Motor neuron (in vitro differentiated cells): ENCODE measurements around the gene TSHZ2. TPM values are rescaled to one million over a fixed set of nuclear protein-coding genes. Genes with fewer than 3 reads are reported as not detected.
A peak's percentile ranks its signal among the peaks of the same experiment; 100 is the strongest.
"Not testable (repeated sequence)": the region's sequence is repeated elsewhere in the genome, so short reads cannot be mapped to it uniquely, and the experiment has no call there.

Source experiments
- ATAC-seq, 8 experiments: fragments of 200-7000 bp; cut with Tn5 transposase; replicated peaks in 6 of 8; 2 replicates each; pipeline ENCODE4 v1.8.0; 2021; ENCODE audit warnings: mild to moderate bottlenecking in 8 of 8, moderate library complexity in 8 of 8
- H3K27ac ChIP-seq, 2 donors: fragments of 250-450 bp; sonication (Bioruptor Pico); 2 replicates each; pipeline ENCODE4 v1.9.0; 2021; ENCODE audit warnings: antibody characterized with exemption in 2 of 2, mild to moderate bottlenecking in 2 of 2, moderate library complexity in 1 of 2
- H3K4me1 ChIP-seq, 2 donors: fragments of 250-450 bp; sonication (Bioruptor Pico); replicated peaks in 1 of 2; 2 replicates each; pipeline ENCODE4 v1.6.1; 2021; ENCODE audit warnings: antibody characterized with exemption in 2 of 2, mild to moderate bottlenecking in 2 of 2, moderate library complexity in 1 of 2
- H3K4me3 ChIP-seq, 5 donors: fragments of 250-450 bp; sonication (Bioruptor Pico); 2 replicates each; pipeline ENCODE4 v1.9.0; 2021; ENCODE audit warnings: antibody characterized with exemption in 5 of 5, mild to moderate bottlenecking in 5 of 5, moderate library complexity in 4 of 5
- WGBS, 10 experiments: fragments of 450-650 bp; shearing (Covaris generic); methylation state at CpG; one replicate each; pipeline ENCODE4 v1.0.0; 2022; 5-methylcytosine and 5-hydroxymethylcytosine counted together
- in situ Hi-C, 9 experiments: fragments of 400-800 bp; cut with MboI; loops; one replicate each; pipeline ENCODE4 v1.15.0; 2021; ENCODE audit warnings: low sequenced_read_pairs in 9 of 9, low pct_unique_long_range_greater_than_20kb in 2 of 9; ENCODE audit not compliant: unreplicated experiment in 9 of 9
- total RNA-seq, 8 experiments: library from RNA; unstranded; fragments of 300-600 nt; gene quantifications; 2 replicates each; pipeline versions ENCODE4 v1.2.3 to v1.2.4, GENCODE V29; 2022

TSHZ2 gene
- total RNA-seq, 8 experiments from 2014 or later: 11.4 to 125 (median 47.7) TPM

GRCh38 chr20:53472859-53473258 is 500.7 kb downstream of the TSHZ2 start:
- WGBS, 10 experiments: no CpG with 5 or more reads among the region's 18 CpGs
- ATAC-seq, H3K4me1 ChIP-seq, H3K4me3 ChIP-seq, H3K27ac ChIP-seq, in situ Hi-C loops: not testable (repeated sequence)

GRCh38 chr20:53480913-53481312 is 508.8 kb downstream of the TSHZ2 start:
- no peak for ATAC-seq
- in situ Hi-C loops: no loop called here
- 51 to 100% (median 100%) methylated on average over 1 to 2 of the region's 2 CpGs for WGBS, 10 experiments
- Histone ChIP-seq H3K4me1 (peaks cover 0 to 1% of the 10 kb centered on the region in 2 donors), H3K27ac (no peak overlapping the region), H3K4me3 (no peak overlapping the region)

DNA sequence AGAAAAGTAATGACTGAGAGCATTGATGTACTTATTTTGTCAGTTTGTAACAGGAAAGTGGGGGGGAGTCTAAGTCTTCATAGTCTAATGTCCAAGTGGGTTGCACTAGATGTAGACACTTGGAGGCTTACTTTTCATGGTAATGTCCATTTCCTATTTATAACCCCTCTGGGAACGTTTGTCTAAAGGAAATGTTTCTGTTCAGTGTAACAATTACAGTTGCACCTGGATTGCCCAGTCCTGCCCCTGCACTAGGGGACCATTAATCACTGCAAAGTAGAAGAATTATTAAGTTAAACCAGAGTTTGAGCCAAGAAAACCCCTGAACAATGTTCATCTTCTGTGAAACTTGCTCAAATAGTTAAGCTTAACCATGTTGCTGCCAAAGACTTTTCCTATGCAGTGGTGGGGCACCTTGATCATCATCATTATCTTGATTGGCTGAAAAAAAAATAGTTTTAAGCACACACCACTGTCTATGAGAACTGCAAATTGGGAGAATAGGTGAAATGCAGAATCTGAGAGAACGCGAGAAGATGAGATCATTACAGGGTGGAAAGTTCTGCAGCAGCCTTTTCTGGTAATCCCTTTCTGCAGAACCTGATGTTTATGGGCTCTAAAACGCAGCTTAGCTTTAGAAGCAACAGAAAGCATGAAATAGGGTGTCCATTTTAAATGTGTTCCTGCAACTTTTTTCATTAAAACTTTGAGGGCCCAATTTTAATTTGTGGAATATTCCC is 515.5 kb downstream of the TSHZ2 start:
- Histone ChIP-seq H3K4me3 (no peak overlapping the region), H3K4me1 (peaks cover 7 to 43% of the 10 kb centered on the region in 2 donors), H3K27ac (no peak overlapping the region)
- ATAC-seq: peak in 1 of 8 experiments; percentile 39
- in situ Hi-C loops: no loop called here
- 50 to 100% (median 81%) methylated on average over 1 to 4 of the region's 4 CpGs; no CpG with 5 or more reads in 1 of the 10 experiments for WGBS, 10 experiments

DNA sequence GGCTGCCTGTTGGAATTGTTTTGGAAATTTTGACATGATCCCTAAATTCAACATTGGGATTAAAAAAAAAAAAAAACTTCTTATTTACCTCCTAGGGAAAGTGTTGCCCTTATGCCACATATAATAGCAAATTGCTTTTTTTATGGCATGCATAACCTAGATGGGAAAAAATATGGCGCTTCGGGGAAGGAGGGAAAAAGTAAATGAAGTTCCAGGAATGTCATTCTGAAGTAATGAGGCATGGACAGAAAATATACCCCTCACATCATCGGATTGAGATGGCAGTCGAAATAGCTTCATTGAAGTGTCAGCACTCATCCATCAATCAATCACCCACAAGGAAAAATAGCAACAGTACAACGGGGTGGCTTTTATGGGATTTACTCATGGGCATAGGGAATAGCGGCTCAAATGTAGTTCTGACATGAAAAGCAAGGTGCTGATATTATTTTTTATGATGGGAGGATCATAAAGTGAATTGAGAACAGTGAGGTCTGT is 516.7 kb downstream of the TSHZ2 start:
- 63 to 100% (median 92%) methylated on average over 2 to 6 of the region's 6 CpGs; no CpG with 5 or more reads in 1 of the 10 experiments for WGBS, 10 experiments
- no peak overlapping the region for H3K27ac ChIP-seq
- no peak overlapping the region for H3K4me3 ChIP-seq
- in situ Hi-C loops: no loop called here
- H3K4me1 ChIP-seq: peaks cover 13 to 53% of the 10 kb centered on the region in 2 donors
- no peak for ATAC-seq

DNA sequence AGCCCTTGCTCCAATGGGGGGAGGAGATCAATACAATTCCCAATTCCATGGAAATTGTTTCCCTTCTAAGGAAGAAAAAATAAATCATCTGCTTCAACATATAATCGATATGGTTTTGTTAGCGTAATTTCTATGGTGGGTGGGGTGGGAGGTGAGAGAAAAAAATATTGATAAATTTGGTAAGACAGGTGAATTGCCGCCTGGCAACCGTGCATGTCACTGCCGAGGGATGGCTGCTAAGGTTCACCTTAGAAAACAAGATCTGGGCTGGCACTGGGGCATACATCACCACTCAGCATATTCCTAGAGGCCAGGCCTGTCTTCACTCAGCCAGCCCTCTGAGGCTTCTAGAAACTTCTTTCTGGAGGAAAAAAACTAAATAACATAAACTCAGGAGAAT is 517.4 kb downstream of the TSHZ2 start:
- ATAC-seq: no peak
- WGBS, 10 experiments: 57 to 100% (median 89%) methylated on average over 1 to 5 of the region's 5 CpGs; no CpG with 5 or more reads in 1 of the 10 experiments
- peaks cover 14 to 59% of the 10 kb centered on the region in 2 donors for H3K4me1 ChIP-seq
- H3K27ac ChIP-seq: no peak overlapping the region
- no peak overlapping the region for H3K4me3 ChIP-seq
- in situ Hi-C loops: no loop called here

DNA sequence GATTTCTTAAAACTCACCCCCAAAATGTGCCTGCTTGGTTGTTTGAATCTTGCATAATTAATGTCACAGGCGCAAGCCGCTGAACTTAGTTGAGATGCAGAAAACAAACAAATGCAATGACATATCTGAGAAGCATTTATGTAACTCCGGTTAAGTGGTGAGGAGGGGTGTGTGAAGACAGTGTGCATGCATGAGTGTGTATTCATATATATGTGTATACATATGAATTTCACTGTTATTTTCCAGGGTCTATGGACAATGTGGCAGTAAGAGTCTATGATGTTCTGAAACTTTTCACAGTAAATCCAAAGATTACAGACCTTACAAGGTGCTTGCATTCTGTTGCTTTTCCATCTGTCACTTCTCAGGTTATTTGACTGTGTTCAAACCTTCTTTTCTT is 518.5 kb downstream of the TSHZ2 start:
- in situ Hi-C loops: no loop called here
- Histone ChIP-seq H3K4me3 (no peak overlapping the region), H3K4me1 (peaks cover 25 to 70% of the 10 kb centered on the region in 2 donors), H3K27ac (no peak overlapping the region)
- ATAC-seq: peak in 3 of 8 experiments; percentile 11 to 67 (median 13)
- 0 to 93% (median 33%) methylated on average over 1 to 3 of the region's 3 CpGs; no CpG with 5 or more reads in 2 of the 10 experiments for WGBS, 10 experiments

DNA sequence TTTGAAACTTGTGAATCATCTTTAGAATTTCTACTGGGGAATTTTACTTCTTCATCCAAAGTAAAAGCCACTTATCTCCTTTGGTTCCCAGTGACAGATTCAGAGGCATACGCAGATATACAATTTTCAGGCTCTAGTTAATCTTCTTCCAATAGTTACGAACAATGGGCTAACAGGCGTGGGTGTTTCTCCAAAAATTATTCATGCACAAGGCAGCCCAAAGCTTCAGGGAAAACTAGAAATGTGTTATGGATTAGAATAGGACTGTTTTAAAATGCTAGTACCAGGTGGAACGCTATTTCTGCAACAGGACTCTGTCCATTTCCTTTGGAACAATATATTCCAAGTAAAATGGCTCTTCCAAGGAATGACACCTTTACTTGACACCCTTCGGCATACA is 519.3 kb downstream of the TSHZ2 start:
- Histone ChIP-seq H3K4me1 (peaks cover 28 to 69% of the 10 kb centered on the region in 2 donors), H3K27ac (no peak overlapping the region), H3K4me3 (no peak overlapping the region)
- in situ Hi-C loops: no loop called here
- 0 to 100% (median 92%) methylated on average over 1 to 5 of the region's 5 CpGs for WGBS, 10 experiments
- ATAC-seq: peak in 3 of 8 experiments; percentile 47 to 61 (median 57)

GRCh38 chr20:53492212-53492611 is 520.1 kb downstream of the TSHZ2 start:
- no peak overlapping the region for H3K27ac ChIP-seq
- H3K4me3 ChIP-seq: no peak overlapping the region
- WGBS, 10 experiments: 78 to 100% (median 89%) methylated on average over 1 to 3 of the region's 3 CpGs; no CpG with 5 or more reads in 1 of the 10 experiments
- ATAC-seq: no peak
- H3K4me1 ChIP-seq: peaks cover 28 to 61% of the 10 kb centered on the region in 2 donors
- in situ Hi-C loops: no loop called here

DNA sequence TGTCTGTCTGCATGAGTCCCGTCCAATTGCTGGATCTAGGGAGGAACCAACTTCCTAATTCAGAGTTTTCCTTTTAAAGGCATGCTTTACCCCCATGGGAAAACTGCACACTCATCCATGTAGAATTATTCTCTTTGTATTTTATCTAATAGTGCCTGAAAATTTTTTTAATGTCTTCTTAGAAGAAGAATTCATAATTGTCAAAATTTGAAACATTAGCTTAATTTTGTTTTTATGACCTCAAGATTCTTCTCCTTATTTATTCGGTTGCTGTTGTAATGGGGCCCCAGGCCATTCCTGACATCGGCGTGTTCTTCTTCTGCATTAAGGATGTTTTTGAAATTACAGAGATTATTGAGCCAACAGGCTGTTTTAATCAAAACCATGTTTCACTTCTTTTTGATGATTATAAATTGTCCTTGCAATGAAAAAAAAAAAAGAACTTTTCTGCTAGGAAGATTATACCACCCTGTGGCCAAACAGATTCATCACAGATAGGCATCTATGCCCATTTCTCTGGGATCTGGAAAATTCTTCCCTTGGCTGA is 521.2 kb downstream of the TSHZ2 start:
- ATAC-seq: peak in 3 of 8 experiments; percentile 15 to 28 (median 19)
- WGBS, 10 experiments: 4 to 100% (median 77%) methylated on average over 2 to 4 of the region's 4 CpGs
- H3K27ac ChIP-seq: no peak overlapping the region

GRCh38 chr20:53494753-53495152 is 522.6 kb downstream of the TSHZ2 start:
- peak in 5 of 8 experiments; percentile 32 to 72 (median 48) for ATAC-seq
- no peak overlapping the region for H3K27ac ChIP-seq
- no peak overlapping the region for H3K4me3 ChIP-seq
- in situ Hi-C loops: no loop called here
- WGBS, 10 experiments: 0 to 94% (median 42%) methylated on average over 3 to 5 of the region's 5 CpGs; no CpG with 5 or more reads in 1 of the 10 experiments
- peaks cover 22 to 39% of the 10 kb centered on the region in 2 donors for H3K4me1 ChIP-seq

More for the DNA sequence above, 521.2 kb downstream of the TSHZ2 start:
- H3K4me1 ChIP-seq: peaks cover 22 to 49% of the 10 kb centered on the region in 2 donors
- no peak overlapping the region for H3K4me3 ChIP-seq
- in situ Hi-C loops: no loop called here

- 8 to 100% (median 79%) methylated on average over 1 to 10 of the region's 14 CpGs; no CpG with 5 or more reads in 1 of the 10 experiments for WGBS, 10 experiments
- Histone ChIP-seq H3K27ac (peak overlapping the region; percentile 23 to 39), H3K4me1 (peaks cover 22 to 39% of the 10 kb centered on the region in 2 donors), H3K4me3 (no peak overlapping the region)
- ATAC-seq: peak in 5 of 8 experiments; percentile 88 to 95 (median 92)
- in situ Hi-C loops: no loop called here
Observed at GRCh38 chr20:53495398-53496092, 523.4 kb downstream of the TSHZ2 start.

GRCh38 chr20:53497246-53497645 is 525.1 kb downstream of the TSHZ2 start:
- H3K27ac ChIP-seq: no peak overlapping the region
- H3K4me1 ChIP-seq: peaks cover 22 to 36% of the 10 kb centered on the region in 2 donors
- H3K4me3 ChIP-seq: no peak overlapping the region
- 83 to 100% (median 100%) methylated on average over 1 to 3 of the region's 3 CpGs; no CpG with 5 or more reads in 3 of the 10 experiments for WGBS, 10 experiments
- in situ Hi-C loops: no loop called here
- no peak for ATAC-seq

- Histone ChIP-seq H3K27ac (no peak overlapping the region), H3K4me1 (peaks cover 15 to 25% of the 10 kb centered on the region in 2 donors), H3K4me3 (no peak overlapping the region)
- in situ Hi-C loops: no loop called here
- 0 to 100% (median 76%) methylated on average over 1 to 4 of the region's 5 CpGs; no CpG with 5 or more reads in 2 of the 10 experiments for WGBS, 10 experiments
- no peak for ATAC-seq
Observed at GRCh38 chr20:53498341-53498740, 526.2 kb downstream of the TSHZ2 start.
